Upper lobe of left lung (tissue), 4 donors: ENCODE measurements around the gene RABEPK.

ENCODE experiments used
- CTCF ChIP-seq, 6 experiments: fragments of 450-650 bp in 4 of 6; fragments of 200-600 bp in 2 of 6; sonication (generic) in 2 of 6; IDR thresholded peaks; one replicate each; pipeline ENCODE4 v1.5.1; 2016 to 2019; ENCODE audit warnings: antibody characterized with exemption in 6 of 6
- EP300 ChIP-seq, 4 donors: sonication (generic); formaldehyde crosslinking; IDR thresholded peaks; one replicate each; pipeline ENCODE4 v1.5.1; 2017; ENCODE audit warnings: antibody characterized with exemption in 4 of 4, control low read depth in 2 of 4
- POLR2A ChIP-seq, 4 donors: fragments of 450-650 bp; IDR thresholded peaks; one replicate each; pipeline ENCODE4 v1.5.1; 2016 to 2017; ENCODE audit warnings: antibody characterized with exemption in 4 of 4, mild to moderate bottlenecking in 2 of 4
- POLR2AphosphoS5 ChIP-seq, 2 donors: sonication (generic); formaldehyde crosslinking; IDR thresholded peaks; one replicate each; pipeline ENCODE4 v1.5.1; 2017; ENCODE audit warnings: antibody characterized with exemption in 2 of 2

- TF ChIP-seq CTCF (IDR thresholded peaks at IDR 0.05), result no peak
- no peak for TF ChIP-seq POLR2A (IDR thresholded peaks at IDR 0.05)
- no peak for TF ChIP-seq POLR2AphosphoS5 (IDR thresholded peaks at IDR 0.05)
- TF ChIP-seq EP300 (IDR thresholded peaks at IDR 0.05), result no peak
Observed at GRCh38 chr9:125260561-125260960, 60.2 kb downstream of the RABEPK start.
